Spleen (tissue), 11 donors: ENCODE data around the gene SAT2. TPM values are rescaled to one million over a fixed set of nuclear protein-coding genes. Genes with fewer than 3 reads are reported as not detected.

Source experiments
- DNase-seq: peaks from one replicate; pipeline ENCODE4 v3.0.0-alpha.2; 2020
- H3K27ac ChIP-seq, 8 donors: fragments of 200-600 bp; sonication (generic) in 7 of 8; 1 replicate in 4 of 8; 2 replicates in 4 of 8; pipeline versions ENCODE4 v1.5.0 to v1.8.0; 2016 to 2021; ENCODE audit warnings: inconsistent platforms in 4 of 8, mild to moderate bottlenecking in 4 of 8, moderate library complexity in 1 of 8
- H3K27me3 ChIP-seq, 7 donors: fragments of 200-600 bp; sonication (generic) in 6 of 7; replicated peaks in 1 of 7; 1 replicate in 4 of 7; 2 replicates in 3 of 7; pipeline versions ENCODE4 v1.5.0 to v1.8.0; 2016 to 2021; ENCODE audit warnings: inconsistent platforms in 3 of 7, mild to moderate bottlenecking in 1 of 7
- H3K36me3 ChIP-seq, 6 donors: fragments of 200-600 bp; sonication (generic) in 5 of 6; 1 replicate in 4 of 6; 2 replicates in 2 of 6; pipeline versions ENCODE4 v1.5.0 to v1.8.0; 2016 to 2021; ENCODE audit warnings: inconsistent platforms in 2 of 6
- H3K4me1 ChIP-seq, 6 donors: fragments of 200-600 bp; sonication (generic) in 5 of 6; 1 replicate in 3 of 6; 2 replicates in 3 of 6; pipeline versions ENCODE4 v1.5.0 to v1.8.0; 2016 to 2021; ENCODE audit warnings: inconsistent platforms in 3 of 6
- H3K4me3 ChIP-seq, 8 donors: fragments of 200-600 bp; sonication (generic) in 7 of 8; 1 replicate in 4 of 8; 2 replicates in 4 of 8; pipeline versions ENCODE4 v1.5.0 to v1.8.0; 2016 to 2021; ENCODE audit warnings: inconsistent platforms in 4 of 8, mild to moderate bottlenecking in 4 of 8, moderate library complexity in 2 of 8
- H3K9me3 ChIP-seq, 8 donors: fragments of 200-600 bp; sonication (generic) in 7 of 8; 1 replicate in 4 of 8; 2 replicates in 4 of 8; pipeline versions ENCODE4 v1.5.0 to v1.8.0; 2016 to 2021; ENCODE audit warnings: inconsistent platforms in 4 of 8
- POLR2A ChIP-seq, 3 donors: fragments of 450-650 bp; IDR thresholded peaks; one replicate each; pipeline ENCODE4 v1.5.1; 2017; ENCODE audit warnings: antibody characterized with exemption in 3 of 3, mild to moderate bottlenecking in 1 of 3
- POLR2AphosphoS5 ChIP-seq, 3 donors: sonication (generic); formaldehyde crosslinking; IDR thresholded peaks; one replicate each; pipeline ENCODE4 v1.5.1; 2017; ENCODE audit warnings: antibody characterized with exemption in 3 of 3
- WGBS, 5 donors: extraction: QIAGEN DNeasy Blood & Tissue Kit in 3 of 5; methylation state at CpG; one replicate each; pipeline versions ENCODE4 v1.1.5 to v1.1.7; 2013 to 2018; 5-methylcytosine and 5-hydroxymethylcytosine counted together
- intact Hi-C: fragments of 100-400 bp; cut with DNase I; formaldehyde crosslinking; loops from one replicate; pipeline ENCODE4 v1.15.0; 2023; ENCODE audit warnings: low total_unique reads
- polyA plus RNA-seq, 3 donors: library from polyadenylated mRNA; stranded (reverse); fragments of 200-250 nt; gene quantifications; one replicate each; pipeline ENCODE4 v1.2.1, GENCODE V29; 2013
- total RNA-seq, 7 donors: library from RNA; depleted of rRNA in 3 of 7; stranded (reverse); fragments of >200 nt in 3 of 7; fragmentation: NEBNext Ultra II Directional in 4 of 7; extraction: Animal tissue kit (Norgen Biotek cat#: 25700) in 4 of 7; gene quantifications; one replicate each; pipeline versions ENCODE4 v1.1.0 to v1.2.1, GENCODE V29; 2016 to 2021
- TF ChIP-seq, protein P1 (sequence below), 11 experiments: fragments of 200-600 bp in 7 of 11; fragments of 450-650 bp in 4 of 11; sonication (generic) in 4 of 11; IDR thresholded peaks in 8 of 11; conservative IDR thresholded peaks in 3 of 11; 1 replicate in 7 of 11; 2 replicates in 4 of 11; pipeline versions ENCODE4 v1.4.0 to v1.8.0; 2016 to 2021; ENCODE audit warnings: antibody characterized with exemption in 11 of 11, inconsistent platforms in 4 of 11, mild to moderate bottlenecking in 1 of 11
- donor health status: healthy with polysubstance abuse.
- donor health status: DM: no; HTN: no; CAD: no; lungs with moderate emphysema.
- donor health status: DM: no; HTN: no; CAD: no.
- donor health status: Bipolar disorder and iron deficiency.
- donor health status: healthy.
- donor health status: DM: no; HTN: no; CAD: no.
- donor health status: DM: yes; HTN: yes; CAD: no.

The SAT2 gene
- total and polyA plus RNA-seq, 10 donors: 65.1 to 229 (median 90.3) TPM

DNA sequence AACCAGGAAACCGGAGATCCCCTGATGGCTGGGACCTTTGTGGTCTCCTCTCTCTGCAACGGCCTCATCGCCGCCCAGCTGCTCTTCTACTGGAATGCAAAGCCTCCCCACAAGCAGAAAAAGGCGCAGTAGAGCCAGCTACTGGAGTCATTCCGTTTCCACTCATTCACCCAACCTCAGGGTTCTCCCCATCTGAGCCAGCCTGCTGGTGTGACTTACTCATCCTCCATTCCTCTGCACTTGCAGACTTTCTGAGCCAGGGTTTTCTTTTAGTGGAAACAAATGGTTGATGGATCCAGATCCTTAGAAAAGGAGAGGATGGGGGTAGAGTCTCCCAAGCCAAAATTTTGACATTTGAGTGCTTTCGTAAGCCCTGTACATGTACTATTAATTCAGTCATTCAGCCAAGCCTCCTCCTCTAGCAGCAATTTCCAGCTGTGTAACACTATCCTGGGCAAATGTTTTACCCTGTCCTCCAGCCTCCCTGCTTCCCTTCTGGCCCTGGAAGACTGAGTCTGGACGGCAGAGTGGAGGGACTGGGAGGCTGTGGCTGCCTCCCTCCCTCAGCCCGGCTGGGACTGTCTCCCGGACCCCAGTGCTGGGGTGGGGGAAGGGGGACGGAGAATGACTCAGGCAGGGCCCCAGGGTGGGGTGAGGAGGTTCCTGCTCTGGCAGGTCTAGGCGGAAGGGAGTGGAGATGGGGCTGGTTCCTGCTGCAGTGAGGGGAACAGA is 40.0 kb downstream of the SAT2 start:
- TF ChIP-seq POLR2A (IDR thresholded peaks at IDR 0.05): no peak
- TF ChIP-seq, protein P1, sequence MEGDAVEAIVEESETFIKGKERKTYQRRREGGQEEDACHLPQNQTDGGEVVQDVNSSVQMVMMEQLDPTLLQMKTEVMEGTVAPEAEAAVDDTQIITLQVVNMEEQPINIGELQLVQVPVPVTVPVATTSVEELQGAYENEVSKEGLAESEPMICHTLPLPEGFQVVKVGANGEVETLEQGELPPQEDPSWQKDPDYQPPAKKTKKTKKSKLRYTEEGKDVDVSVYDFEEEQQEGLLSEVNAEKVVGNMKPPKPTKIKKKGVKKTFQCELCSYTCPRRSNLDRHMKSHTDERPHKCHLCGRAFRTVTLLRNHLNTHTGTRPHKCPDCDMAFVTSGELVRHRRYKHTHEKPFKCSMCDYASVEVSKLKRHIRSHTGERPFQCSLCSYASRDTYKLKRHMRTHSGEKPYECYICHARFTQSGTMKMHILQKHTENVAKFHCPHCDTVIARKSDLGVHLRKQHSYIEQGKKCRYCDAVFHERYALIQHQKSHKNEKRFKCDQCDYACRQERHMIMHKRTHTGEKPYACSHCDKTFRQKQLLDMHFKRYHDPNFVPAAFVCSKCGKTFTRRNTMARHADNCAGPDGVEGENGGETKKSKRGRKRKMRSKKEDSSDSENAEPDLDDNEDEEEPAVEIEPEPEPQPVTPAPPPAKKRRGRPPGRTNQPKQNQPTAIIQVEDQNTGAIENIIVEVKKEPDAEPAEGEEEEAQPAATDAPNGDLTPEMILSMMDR (IDR thresholded peaks at IDR 0.05 in 8 of 11, conservative IDR thresholded peaks at IDR 0.05 in 3 of 11): no peak
- TF ChIP-seq POLR2AphosphoS5 (IDR thresholded peaks at IDR 0.05): peak in 1 of 3 donors; percentile 30
- 65 to 80% (median 76%) methylated on average over 10 to 12 of the region's 12 CpGs for WGBS, 5 donors
- Histone ChIP-seq H3K4me1 (peaks cover 26 to 65% (median 44%) of the 10 kb centered on the region in 6 donors), H3K27ac (peak overlapping the region in 1 of 8 donors; percentile 39), H3K27me3 (no peaks in the 10 kb centered on the region), H3K36me3 (peaks cover 0 to 72% (median 30%) of the 10 kb centered on the region in 6 donors), H3K9me3 (no peaks in the 10 kb centered on the region), H3K4me3 (no peak overlapping the region)
- no peak for DNase-seq
- intact Hi-C loops: no loop called here

DNA sequence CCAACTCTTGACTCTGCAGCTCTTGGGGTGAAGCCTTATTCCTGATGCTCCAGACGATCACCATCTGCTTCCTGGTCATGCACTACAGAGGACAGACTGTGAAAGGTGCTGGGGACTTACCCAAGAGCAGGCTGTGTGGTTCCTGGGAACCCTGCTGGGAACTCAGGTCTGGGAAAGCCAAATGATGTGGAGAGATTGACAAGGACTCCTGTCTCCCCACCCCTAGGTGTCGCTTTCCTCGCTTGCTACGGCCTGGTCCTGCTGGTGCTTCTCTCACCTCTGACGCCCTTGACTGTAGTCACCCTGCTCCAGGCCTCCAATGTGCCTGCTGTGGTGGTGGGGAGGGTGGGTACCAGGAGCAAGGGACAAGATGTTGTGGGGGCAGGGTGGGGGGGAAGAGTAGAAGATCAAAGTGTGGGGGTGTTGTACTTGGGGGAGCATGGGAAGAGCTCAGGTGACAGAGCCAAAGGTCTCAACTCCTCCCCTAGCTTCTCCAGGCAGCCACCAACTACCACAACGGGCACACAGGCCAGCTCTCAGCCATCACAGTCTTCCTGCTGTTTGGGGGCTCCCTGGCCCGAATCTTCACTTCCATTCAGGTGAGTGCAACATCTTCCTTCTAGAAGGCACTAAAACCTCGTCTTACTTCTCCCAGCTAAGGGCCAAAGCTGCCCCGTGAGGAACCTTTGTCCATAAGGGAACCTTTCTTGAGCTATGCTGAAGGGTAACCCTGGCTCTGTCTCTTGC is 40.8 kb downstream of the SAT2 start:
- Histone ChIP-seq H3K27ac (peak overlapping the region in 1 of 8 donors; percentile 39), H3K9me3 (no peaks in the 10 kb centered on the region), H3K36me3 (peaks cover 0 to 70% (median 22%) of the 10 kb centered on the region in 6 donors), H3K4me3 (no peak overlapping the region), H3K27me3 (no peaks in the 10 kb centered on the region), H3K4me1 (peaks cover 34 to 73% (median 51%) of the 10 kb centered on the region in 6 donors)
- intact Hi-C loops: no loop called here
- 74 to 86% (median 78%) methylated on average over 9 of the region's 9 CpGs for WGBS, 5 donors
- TF ChIP-seq POLR2A (IDR thresholded peaks at IDR 0.05): no peak
- TF ChIP-seq POLR2AphosphoS5 (IDR thresholded peaks at IDR 0.05): no peak
- TF ChIP-seq, protein P1 (IDR thresholded peaks at IDR 0.05 in 8 of 11, conservative IDR thresholded peaks at IDR 0.05 in 3 of 11): no peak
- no peak for DNase-seq

DNA sequence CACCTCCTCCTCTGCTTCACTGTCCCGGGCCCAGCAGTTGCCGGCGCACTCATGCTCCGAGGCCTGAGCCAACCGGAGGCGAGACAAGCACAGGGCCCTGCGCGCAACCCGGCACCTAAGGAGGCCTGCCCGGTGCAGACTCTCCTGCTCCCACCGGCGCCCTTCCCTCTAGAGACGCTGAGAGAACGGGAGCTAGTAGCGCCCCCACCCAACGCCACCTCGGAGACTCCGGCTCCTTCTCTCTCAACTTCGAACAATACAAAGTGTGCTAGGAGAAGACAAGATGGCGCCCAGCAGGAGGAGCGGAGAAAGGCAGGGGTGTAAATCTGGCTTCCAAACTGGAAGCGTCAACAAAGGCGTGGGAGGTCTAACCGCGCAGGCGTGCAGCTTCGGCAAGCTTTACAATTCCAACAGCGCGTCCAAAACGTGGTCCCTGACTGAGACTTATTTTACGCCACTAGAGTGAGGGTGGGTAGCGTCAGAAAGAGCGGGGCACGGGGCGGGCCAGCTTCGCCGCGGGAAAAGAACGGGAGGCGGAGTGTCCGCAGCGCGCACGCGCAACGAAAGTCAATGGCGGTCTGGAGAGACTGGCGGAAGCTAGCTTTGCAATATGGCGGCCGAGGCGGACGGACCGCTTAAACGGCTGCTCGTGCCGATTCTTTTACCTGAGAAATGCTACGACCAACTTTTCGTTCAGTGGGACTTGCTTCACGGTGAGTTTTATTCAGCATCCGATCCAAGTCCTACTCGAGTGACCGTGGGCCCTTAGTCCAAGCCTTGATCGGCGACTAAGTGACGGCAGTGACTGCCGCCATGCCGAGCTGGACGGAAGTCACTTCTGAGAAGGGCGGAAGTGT is 44.1 kb downstream of the SAT2 start, which contains the start of gene MPDU1:
Gene MPDU1 (plus strand): TSS at position 600 of the 857 bp plus-strand sequence. CDS start 11 bp downstream, at position 611.
- no peaks in the 10 kb centered on the region for H3K9me3 ChIP-seq
- peak in 1 of 3 donors; percentile 18 for TF ChIP-seq POLR2A (IDR thresholded peaks at IDR 0.05)
- TF ChIP-seq POLR2AphosphoS5 (IDR thresholded peaks at IDR 0.05): peak; percentile 89 to 93 (median 91)
- TF ChIP-seq, protein P1 (IDR thresholded peaks at IDR 0.05 in 8 of 11, conservative IDR thresholded peaks at IDR 0.05 in 3 of 11): peak in 1 of 11 experiments; percentile 15
- peaks cover 53 to 92% (median 68%) of the 10 kb centered on the region in 6 donors for H3K4me1 ChIP-seq
- H3K27ac ChIP-seq: peak within 1 kb of the TSS; percentile 94 to 99 (median 98)
- intact Hi-C loops: no loop called here
- no peaks in the 10 kb centered on the region for H3K27me3 ChIP-seq
- peaks cover 0 to 57% (median 19%) of the 10 kb centered on the region in 6 donors for H3K36me3 ChIP-seq
- WGBS, 5 donors: 14 to 18% (median 17%) methylated on average over 64 to 69 of the region's 69 CpGs
- DNase-seq: peak; percentile 97
- H3K4me3 ChIP-seq: peak within 1 kb of the TSS; percentile 51 to 82 (median 62)
